NCI-H774 (cell line): ENCODE measurements around the gene TPMT.

Source experiments
- DNase-seq: peaks from one replicate; lab custom pipeline; 2025; lab: John Stamatoyannopoulos, UW

The TPMT gene

GRCh38 chr6:18110162-18110561 is 44.7 kb downstream of the TPMT start:
- no peak for DNase-seq

- no peak for DNase-seq
Measured at GRCh38 chr6:18107061-18107460, 47.8 kb downstream of the TPMT start.

GRCh38 chr6:18102783-18103509 is 51.9 kb downstream of the TPMT start:
- no peak for DNase-seq

- no peak for DNase-seq
Measured at GRCh38 chr6:18101873-18102272, 53.0 kb downstream of the TPMT start.

DNA sequence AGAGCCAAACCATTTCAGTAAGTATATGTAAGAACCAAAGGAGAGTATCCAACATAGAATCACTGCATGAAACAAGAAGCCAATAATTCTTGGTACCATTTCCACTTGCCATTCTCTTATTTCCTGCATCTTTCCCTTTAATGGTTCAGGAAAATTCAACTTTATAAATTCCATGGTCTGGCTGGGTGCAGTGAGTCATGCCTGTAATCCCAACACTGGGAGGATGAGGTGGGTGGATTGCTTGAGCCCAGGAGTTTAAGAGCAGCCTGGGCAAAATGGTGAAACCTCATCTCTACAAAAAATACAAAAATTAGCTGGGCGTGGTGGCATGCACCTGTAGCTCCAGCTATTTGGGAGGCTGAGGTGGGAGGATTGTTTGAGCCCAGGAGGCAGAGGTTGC is 53.6 kb downstream of the TPMT start:
- no peak for DNase-seq

DNA sequence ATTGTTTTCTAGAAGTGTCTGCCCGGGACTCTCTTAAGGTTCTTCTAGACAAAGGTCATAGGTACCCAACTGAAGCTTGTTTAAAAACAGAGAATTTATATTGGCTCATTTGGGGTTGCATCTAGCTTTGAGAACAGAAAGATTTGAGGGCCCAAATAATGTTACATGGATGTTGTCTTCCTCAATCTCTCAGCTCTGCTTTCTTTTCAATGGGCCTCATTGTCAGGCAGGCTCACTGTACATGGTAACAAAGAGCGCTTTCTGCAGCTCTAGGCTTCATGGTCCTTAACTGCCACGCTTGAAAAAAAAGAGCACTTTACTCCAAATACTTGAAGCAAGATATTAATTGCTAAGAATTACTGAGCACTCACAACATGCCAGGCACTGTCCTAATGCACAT is 54.6 kb downstream of the TPMT start:
- DNase-seq, result no peak

DNA sequence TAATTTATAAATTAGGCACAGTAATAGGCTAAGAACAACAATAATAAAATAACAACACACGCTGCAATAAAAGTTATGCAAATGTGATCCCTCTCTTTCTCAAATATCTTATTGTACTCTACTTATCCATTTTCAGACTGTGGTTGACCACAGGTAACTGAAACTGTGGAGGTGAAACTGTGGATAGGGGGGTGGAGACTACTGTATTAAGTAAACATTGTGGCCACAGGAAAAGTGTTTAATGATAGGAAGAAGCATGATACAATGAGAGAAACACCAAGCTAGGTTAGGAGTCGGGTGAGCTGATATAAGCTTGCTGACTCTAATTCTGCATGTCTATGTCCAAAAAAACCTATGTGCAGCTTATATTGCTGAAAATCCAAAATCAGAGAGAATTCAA is 55.4 kb downstream of the TPMT start:
- DNase-seq, result no peak

GRCh38 chr6:18096423-18096822 is 58.5 kb downstream of the TPMT start:
- DNase-seq, result no peak

DNA sequence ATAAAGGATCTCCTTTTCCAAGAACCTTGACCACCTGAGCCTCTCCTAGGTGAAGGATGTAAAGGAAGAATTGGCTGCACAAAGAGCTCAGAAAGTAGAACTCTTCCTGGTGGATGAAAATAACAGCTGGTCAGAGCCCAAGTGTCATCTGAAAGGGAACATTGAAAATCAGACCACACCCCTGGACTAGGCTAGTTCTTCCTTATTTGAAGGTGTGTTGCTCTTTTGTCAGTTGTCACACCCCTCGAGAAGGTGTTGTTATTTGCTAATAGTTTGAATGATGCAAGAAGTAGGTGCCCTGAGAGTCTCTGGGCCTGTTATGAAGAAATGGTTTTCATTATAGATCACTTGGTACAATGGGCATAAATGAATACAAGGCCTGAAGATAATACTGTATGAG is 63.5 kb downstream of the TPMT start:
- DNase-seq, result no peak

DNA sequence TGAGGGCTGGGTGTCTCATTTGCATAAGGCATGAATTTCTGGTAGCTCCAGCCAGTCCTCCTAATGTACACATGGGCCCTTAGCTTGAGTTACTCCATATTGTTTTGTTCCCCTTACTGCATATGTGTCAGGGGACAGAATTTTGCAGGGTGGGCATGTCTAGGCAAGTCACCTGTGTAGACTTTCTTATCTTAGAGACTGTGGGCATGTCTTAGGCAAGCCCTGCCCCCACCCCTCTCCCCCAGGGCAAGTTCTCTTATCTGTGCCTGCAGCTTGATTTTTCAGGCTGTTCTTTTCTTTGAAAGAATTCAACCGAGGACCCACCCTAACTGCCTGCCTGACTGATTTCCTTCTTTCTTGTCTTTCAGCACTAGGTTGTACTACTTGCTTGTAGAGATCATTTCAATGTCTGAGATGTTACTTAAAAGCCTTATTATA is 64.5 kb downstream of the TPMT start:
- no peak for DNase-seq

DNA sequence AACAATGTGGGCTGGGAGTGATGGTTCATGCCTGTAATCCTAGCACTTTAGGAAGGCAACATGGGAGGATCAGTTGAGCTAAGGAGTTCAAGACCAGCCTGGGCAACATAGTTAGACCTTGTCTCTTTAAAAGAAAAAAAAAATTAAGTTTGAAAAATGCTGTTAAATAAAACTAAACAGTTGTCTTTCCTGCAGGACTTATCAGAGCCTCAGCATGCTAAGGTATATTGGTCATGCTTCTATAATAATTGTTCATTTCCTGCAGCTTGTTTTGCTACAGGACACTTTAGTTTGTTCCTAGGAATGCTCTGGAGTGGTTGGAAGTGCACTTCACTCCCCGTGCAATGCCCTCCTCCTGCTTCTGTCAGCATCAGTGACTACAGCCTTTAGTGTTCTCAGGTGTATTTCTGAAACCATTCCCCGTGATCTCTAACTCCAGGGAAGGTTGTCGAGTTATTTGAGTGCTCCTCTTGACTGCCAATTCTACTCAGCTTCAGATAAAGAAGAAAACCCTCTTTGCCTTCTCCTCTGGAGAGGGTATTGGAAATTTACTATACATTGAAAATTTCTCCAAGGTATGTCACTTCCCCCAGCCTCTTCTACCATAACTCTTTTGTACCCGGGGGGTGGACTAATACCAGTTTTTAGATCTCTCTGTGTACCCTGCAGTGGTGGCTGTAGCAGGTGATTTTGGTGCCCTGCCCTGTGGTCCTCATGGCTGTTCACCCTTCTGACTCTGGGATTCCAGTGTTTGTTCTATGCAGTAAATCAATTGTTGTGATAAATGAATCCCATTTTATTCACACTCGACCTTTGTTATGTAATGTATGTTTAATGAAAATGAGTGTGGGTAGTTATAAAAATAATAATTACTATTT is 66.2 kb downstream of the TPMT start:
- DNase-seq, result no peak

- no peak for DNase-seq
Measured at GRCh38 chr6:18087396-18088165, 67.3 kb downstream of the TPMT start.

DNA sequence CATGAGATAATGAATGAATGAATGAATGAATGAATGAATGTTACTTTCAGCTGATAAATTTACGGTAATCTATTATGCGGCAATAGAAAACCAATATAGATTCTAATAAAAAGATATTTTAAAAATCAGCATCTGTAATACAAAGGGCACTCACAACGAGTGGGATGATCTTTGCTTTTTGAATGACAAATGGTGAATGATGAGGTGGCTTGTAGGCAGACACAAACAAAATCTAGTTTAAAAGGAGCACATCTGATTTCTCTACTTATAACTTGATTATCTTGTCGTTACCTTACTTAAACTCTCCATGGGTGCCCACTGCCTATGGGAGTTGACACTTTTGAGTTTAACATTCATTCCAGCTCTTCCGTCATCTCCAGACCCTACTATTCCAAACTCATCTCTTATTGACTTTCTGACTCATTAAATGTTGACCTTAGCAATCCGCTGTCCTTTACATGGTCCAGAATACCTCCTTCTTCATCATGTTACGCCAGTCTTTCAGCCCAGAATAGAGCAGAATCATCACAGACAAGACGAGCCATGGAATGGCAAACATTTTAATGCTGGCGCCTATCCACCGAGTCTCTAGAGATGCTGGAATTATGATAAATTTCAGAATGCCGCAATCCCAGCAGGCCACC is 73.7 kb downstream of the TPMT start:
- DNase-seq, result no peak

DNA sequence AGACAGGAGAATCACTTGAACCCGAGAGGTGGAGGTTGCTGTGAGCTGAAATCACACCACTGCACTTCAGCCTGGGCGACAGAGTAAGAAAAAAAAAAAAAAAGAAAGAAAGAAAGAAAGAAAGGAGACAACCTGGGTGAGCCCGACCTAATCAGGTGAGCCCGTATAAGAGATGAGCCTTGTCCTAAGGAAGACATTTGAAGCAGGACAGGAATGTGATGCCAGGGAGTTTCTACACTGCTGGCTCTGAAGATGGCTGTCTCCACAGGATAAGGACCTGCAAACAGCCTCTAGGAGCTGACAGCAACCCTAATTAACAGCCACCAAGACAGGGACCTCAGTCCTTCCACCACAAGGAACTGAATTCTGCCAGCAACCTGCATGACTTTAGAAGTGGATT is 74.3 kb downstream of the TPMT start:
- DNase-seq, result no peak

DNA sequence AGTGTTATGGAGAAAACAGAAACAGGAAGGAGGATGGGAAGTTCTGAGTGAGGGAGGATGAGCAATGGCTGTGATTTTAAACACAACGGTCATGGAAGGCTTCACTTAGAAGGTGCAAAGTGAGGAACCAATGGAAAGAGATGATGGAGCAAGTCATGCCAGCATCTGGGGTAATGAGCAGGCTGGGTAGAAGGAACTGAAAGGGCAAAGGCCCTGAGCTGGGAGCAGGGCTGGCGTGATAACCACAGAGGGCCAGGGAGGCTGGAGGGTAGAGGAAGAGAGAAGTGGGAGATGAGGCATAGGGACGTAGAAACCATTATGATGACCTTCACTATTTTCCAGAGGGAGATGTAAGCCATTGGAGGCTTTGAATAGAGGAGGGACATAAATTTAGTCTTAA is 76.0 kb downstream of the TPMT start:
- no peak for DNase-seq
